GM23338 (cell line): ENCODE data around the gene ROCK2. TPM values are rescaled to one million over a fixed set of nuclear protein-coding genes. Genes with fewer than 3 reads are reported as not detected.

Source experiments
- ATAC-seq: fragments of 200-7000 bp; cut with Tn5 transposase; 3 replicates; pipeline ENCODE4 v1.9.1; 2020
- DNase-seq: peaks from one replicate; pipeline ENCODE4 v3.0.0-alpha.2; 2015; ENCODE audit warnings: low spot score
- H2AFZ ChIP-seq: fragments of 200-600 bp; sonication (generic); 2 replicates; pipeline ENCODE4 v1.8.0; 2016; ENCODE audit warnings: antibody characterized with exemption, mild to moderate bottlenecking, moderate library complexity
- H3F3A ChIP-seq: fragments of 200-600 bp; sonication (generic); replicated peaks from 2 replicates; pipeline ENCODE4 v1.8.0; 2017; ENCODE audit warnings: antibody characterized with exemption, mixed run types, low read depth
- H3K27ac ChIP-seq: fragments of 200-600 bp; sonication (generic); 2 replicates; pipeline ENCODE4 v1.6.1; 2016; ENCODE audit warnings: low read depth
- H3K27me3 ChIP-seq: fragments of 200-600 bp; sonication (generic); 2 replicates; pipeline ENCODE4 v1.8.0; 2016; ENCODE audit warnings: mild to moderate bottlenecking, mixed run types, moderate library complexity; ENCODE audit not compliant: insufficient read depth
- H3K36me3 ChIP-seq: fragments of 200-600 bp; sonication (generic); 2 replicates; pipeline ENCODE4 v1.8.0; 2016; ENCODE audit warnings: mild to moderate bottlenecking; ENCODE audit not compliant: insufficient read depth
- H3K4me1 ChIP-seq: fragments of 200-600 bp; sonication (generic); 2 replicates; pipeline ENCODE4 v1.8.0; 2016; ENCODE audit warnings: mild to moderate bottlenecking, moderate library complexity; ENCODE audit not compliant: insufficient read depth
- H3K4me2 ChIP-seq: fragments of 200-600 bp; sonication (generic); 2 replicates; pipeline ENCODE4 v1.7.1; 2017; ENCODE audit warnings: mixed run types
- H3K4me3 ChIP-seq: fragments of 200-600 bp; sonication (generic); 2 replicates; pipeline ENCODE4 v1.6.1; 2016; ENCODE audit warnings: mixed run types
- H3K79me2 ChIP-seq: fragments of 200-600 bp; sonication (generic); replicated peaks from 2 replicates; pipeline ENCODE4 v1.8.0; 2017; ENCODE audit warnings: mild to moderate bottlenecking; ENCODE audit not compliant: insufficient read depth
- H3K9me2 ChIP-seq: fragments of 200-600 bp; sonication (generic); 2 replicates; pipeline ENCODE4 v1.8.0; 2017; ENCODE audit not compliant: insufficient read depth
- H4K20me1 ChIP-seq: fragments of 200-600 bp; sonication (generic); replicated peaks from 2 replicates; pipeline ENCODE4 v1.8.0; 2017; ENCODE audit warnings: mild to moderate bottlenecking; ENCODE audit not compliant: insufficient read depth
- H3K27ac Mint-ChIP-seq: 2 replicates; pipeline ENCODE4 v1.8.0; 2020; ENCODE audit warnings: inconsistent platforms, mild to moderate bottlenecking, moderate library complexity, mixed read lengths
- H3K27me3 Mint-ChIP-seq: 3 replicates; pipeline ENCODE4 v1.8.0; 2022; ENCODE audit warnings: low read depth, mild to moderate bottlenecking, moderate library complexity, mixed read lengths, inconsistent platforms; ENCODE audit not compliant: insufficient read depth, poor library complexity
- H3K36me3 Mint-ChIP-seq: 3 replicates; pipeline ENCODE4 v1.8.0; 2021; ENCODE audit warnings: low read depth, mild to moderate bottlenecking, inconsistent platforms, moderate library complexity, mixed read lengths
- H3K4me1 Mint-ChIP-seq: 3 replicates; pipeline ENCODE4 v1.8.0; 2020; ENCODE audit warnings: mild to moderate bottlenecking, inconsistent platforms, mixed read lengths
- H3K4me3 Mint-ChIP-seq: 3 replicates; pipeline ENCODE4 v1.8.0; 2021; ENCODE audit warnings: moderate library complexity, mild to moderate bottlenecking, inconsistent platforms, mixed read lengths
- H3K9me3 Mint-ChIP-seq: 3 replicates; pipeline ENCODE4 v1.8.0; 2020; ENCODE audit warnings: moderate library complexity, mild to moderate bottlenecking, inconsistent platforms, mixed read lengths
- CREB1 ChIP-seq: fragments of 250-450 bp; sonication (Bioruptor Pico); IDR thresholded peaks from 2 replicates; pipeline ENCODE4 v1.5.0; 2020; ENCODE audit warnings: low read depth, mild to moderate bottlenecking, moderate library complexity
- EZH2 ChIP-seq: fragments of 200-600 bp; sonication (generic); IDR thresholded peaks from one replicate; pipeline ENCODE4 v1.8.0; 2017; ENCODE audit warnings: antibody characterized with exemption, mild to moderate bottlenecking, low read depth; ENCODE audit not compliant: unreplicated experiment
- EZH2phosphoT487 ChIP-seq: fragments of 200-600 bp; sonication (generic); IDR thresholded peaks from one replicate; pipeline ENCODE4 v1.8.1; 2018; ENCODE audit warnings: antibody characterized with exemption; ENCODE audit not compliant: unreplicated experiment
- JUNB ChIP-seq: IDR thresholded peaks from one replicate; pipeline ENCODE4 v1.6.1; 2016; ENCODE audit warnings: antibody characterized with exemption; ENCODE audit not compliant: unreplicated experiment
- NANOG ChIP-seq: IDR thresholded peaks from 2 replicates; pipeline ENCODE4 v1.6.1; 2016; ENCODE audit warnings: antibody characterized with exemption, borderline replicate concordance
- POLR2AphosphoS5 ChIP-seq: IDR thresholded peaks from 2 replicates; pipeline ENCODE4 v1.6.1; 2016; ENCODE audit warnings: antibody characterized with exemption, low read depth
- STAT1 ChIP-seq: IDR thresholded peaks from one replicate; pipeline ENCODE4 v1.6.1; 2016; ENCODE audit warnings: antibody characterized with exemption; ENCODE audit not compliant: unreplicated experiment
- ZNF331 ChIP-seq: fragments of 250-450 bp; sonication (Bioruptor Pico); IDR thresholded peaks from 2 replicates; pipeline ENCODE4 v1.5.0; 2020; ENCODE audit warnings: low read depth, mild to moderate bottlenecking, moderate library complexity
- polyA plus RNA-seq: library from polyadenylated mRNA; unstranded; fragments of >200 nt; fragmentation: Nextera tagmentation; extraction: Ambion mirVana; gene quantifications from 2 replicates; pipeline ENCODE4 v1.2.1, GENCODE V29; 2016
- total RNA-seq: library from RNA; depleted of rRNA; stranded (reverse); fragments of >200 nt; shearing (Covaris generic); gene quantifications from 2 replicates; pipeline ENCODE4 v1.2.3, GENCODE V29; 2014
- TF ChIP-seq, protein P1 (sequence below): IDR thresholded peaks from 2 replicates; pipeline ENCODE4 v1.6.1; 2016; ENCODE audit warnings: antibody characterized with exemption
- TF ChIP-seq, protein P2 (sequence below): fragments of 250-450 bp; sonication (Bioruptor Pico); IDR thresholded peaks from 2 replicates; pipeline ENCODE4 v1.5.0; 2020; ENCODE audit warnings: mild to moderate bottlenecking, moderate library complexity
- TF ChIP-seq, protein P3 (sequence below), 2 experiments: fragments of 200-600 bp in 1 of 2; sonication (generic) in 1 of 2; conservative IDR thresholded peaks; 2 replicates each; pipeline versions ENCODE4 v1.5.1 to v1.6.1; 2016 to 2017; ENCODE audit warnings: antibody characterized with exemption in 2 of 2, low read depth in 2 of 2, mild to moderate bottlenecking in 2 of 2, moderate library complexity in 1 of 2

Gene ROCK2
- total and polyA plus RNA-seq, 2 experiments from 2014 or later: 16.4 to 28.0 TPM

DNA sequence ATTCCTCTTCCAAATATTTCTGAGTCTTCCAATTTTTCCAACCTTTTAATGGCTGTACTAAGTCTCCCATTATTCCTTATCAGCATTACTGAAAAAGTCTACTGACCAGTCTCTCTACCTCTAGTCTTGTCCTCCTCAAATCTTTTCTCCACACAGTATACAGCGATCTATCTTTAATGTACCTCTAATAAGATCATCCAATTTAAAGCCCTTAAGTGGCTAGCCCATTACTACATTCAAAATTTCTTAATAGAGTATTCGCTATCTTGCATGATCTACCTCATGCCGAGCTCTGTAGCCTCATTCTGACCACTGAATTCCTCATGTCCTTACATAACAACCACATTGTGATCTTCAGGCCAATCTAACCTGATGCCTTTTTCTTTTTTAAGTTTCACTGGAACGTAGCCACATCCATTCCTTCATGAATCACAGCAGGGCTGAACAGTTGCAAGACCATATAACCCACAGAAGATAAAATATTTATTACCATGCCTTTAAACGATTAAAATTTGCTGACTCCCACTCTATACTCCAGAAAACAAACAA, 131.3 kb downstream of the ROCK2 start:
- Histone ChIP-seq H3K27me3 (no peaks in the 10 kb centered on the region), H2AFZ (no peak overlapping the region), H3K9me2 (no peaks in the 10 kb centered on the region), H4K20me1 (no peaks in the 10 kb centered on the region), H3K36me3 (peaks cover 13% of the 10 kb centered on the region), H3K79me2 (no peaks in the 10 kb centered on the region), H3K4me2 (no peak overlapping the region), H3K4me1 (no peaks in the 10 kb centered on the region), H3F3A (no peaks in the 10 kb centered on the region), H3K27ac (no peak overlapping the region), H3K4me3 (no peak overlapping the region)
- DNase-seq: no peak
- Mint-ChIP-seq H3K9me3 (no peaks in the 10 kb centered on the region), H3K4me1 (no peaks in the 10 kb centered on the region), H3K36me3 (peaks cover 35% of the 10 kb centered on the region), H3K27me3 (peaks cover 7% of the 10 kb centered on the region), H3K4me3 (no peak overlapping the region), H3K27ac (no peak overlapping the region)
- TF ChIP-seq JUNB: no peak
- TF ChIP-seq, protein P1, sequence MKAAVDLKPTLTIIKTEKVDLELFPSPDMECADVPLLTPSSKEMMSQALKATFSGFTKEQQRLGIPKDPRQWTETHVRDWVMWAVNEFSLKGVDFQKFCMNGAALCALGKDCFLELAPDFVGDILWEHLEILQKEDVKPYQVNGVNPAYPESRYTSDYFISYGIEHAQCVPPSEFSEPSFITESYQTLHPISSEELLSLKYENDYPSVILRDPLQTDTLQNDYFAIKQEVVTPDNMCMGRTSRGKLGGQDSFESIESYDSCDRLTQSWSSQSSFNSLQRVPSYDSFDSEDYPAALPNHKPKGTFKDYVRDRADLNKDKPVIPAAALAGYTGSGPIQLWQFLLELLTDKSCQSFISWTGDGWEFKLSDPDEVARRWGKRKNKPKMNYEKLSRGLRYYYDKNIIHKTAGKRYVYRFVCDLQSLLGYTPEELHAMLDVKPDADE: no peak
- no peak for TF ChIP-seq POLR2AphosphoS5
- TF ChIP-seq EZH2phosphoT487: no peak
- TF ChIP-seq NANOG: no peak
- no peak for TF ChIP-seq STAT1
- no peak for TF ChIP-seq CREB1
- no peak for ATAC-seq

GRCh38 chr2:11212645-11213044, 131.8 kb downstream of the ROCK2 start:
- Mint-ChIP-seq H3K27me3 (peaks cover 7% of the 10 kb centered on the region), H3K9me3 (no peaks in the 10 kb centered on the region), H3K4me1 (no peaks in the 10 kb centered on the region), H3K27ac (no peak overlapping the region), H3K4me3 (no peak overlapping the region), H3K36me3 (peaks cover 32% of the 10 kb centered on the region)
- Histone ChIP-seq H3F3A (no peaks in the 10 kb centered on the region), H3K4me2 (no peak overlapping the region), H3K79me2 (no peaks in the 10 kb centered on the region), H3K27ac (no peak overlapping the region), H3K9me2 (no peaks in the 10 kb centered on the region), H4K20me1 (no peaks in the 10 kb centered on the region), H3K27me3 (no peaks in the 10 kb centered on the region), H3K36me3 (peaks cover 13% of the 10 kb centered on the region), H3K4me3 (no peak overlapping the region), H2AFZ (no peak overlapping the region), H3K4me1 (no peaks in the 10 kb centered on the region)
- ATAC-seq (no peak), DNase-seq (no peak)
- TF ChIP-seq POLR2AphosphoS5: no peak
- TF ChIP-seq ZNF331 (CRISPR knock-in tag): no peak
- TF ChIP-seq NANOG: no peak
- TF ChIP-seq EZH2: no peak
- TF ChIP-seq, protein P2, sequence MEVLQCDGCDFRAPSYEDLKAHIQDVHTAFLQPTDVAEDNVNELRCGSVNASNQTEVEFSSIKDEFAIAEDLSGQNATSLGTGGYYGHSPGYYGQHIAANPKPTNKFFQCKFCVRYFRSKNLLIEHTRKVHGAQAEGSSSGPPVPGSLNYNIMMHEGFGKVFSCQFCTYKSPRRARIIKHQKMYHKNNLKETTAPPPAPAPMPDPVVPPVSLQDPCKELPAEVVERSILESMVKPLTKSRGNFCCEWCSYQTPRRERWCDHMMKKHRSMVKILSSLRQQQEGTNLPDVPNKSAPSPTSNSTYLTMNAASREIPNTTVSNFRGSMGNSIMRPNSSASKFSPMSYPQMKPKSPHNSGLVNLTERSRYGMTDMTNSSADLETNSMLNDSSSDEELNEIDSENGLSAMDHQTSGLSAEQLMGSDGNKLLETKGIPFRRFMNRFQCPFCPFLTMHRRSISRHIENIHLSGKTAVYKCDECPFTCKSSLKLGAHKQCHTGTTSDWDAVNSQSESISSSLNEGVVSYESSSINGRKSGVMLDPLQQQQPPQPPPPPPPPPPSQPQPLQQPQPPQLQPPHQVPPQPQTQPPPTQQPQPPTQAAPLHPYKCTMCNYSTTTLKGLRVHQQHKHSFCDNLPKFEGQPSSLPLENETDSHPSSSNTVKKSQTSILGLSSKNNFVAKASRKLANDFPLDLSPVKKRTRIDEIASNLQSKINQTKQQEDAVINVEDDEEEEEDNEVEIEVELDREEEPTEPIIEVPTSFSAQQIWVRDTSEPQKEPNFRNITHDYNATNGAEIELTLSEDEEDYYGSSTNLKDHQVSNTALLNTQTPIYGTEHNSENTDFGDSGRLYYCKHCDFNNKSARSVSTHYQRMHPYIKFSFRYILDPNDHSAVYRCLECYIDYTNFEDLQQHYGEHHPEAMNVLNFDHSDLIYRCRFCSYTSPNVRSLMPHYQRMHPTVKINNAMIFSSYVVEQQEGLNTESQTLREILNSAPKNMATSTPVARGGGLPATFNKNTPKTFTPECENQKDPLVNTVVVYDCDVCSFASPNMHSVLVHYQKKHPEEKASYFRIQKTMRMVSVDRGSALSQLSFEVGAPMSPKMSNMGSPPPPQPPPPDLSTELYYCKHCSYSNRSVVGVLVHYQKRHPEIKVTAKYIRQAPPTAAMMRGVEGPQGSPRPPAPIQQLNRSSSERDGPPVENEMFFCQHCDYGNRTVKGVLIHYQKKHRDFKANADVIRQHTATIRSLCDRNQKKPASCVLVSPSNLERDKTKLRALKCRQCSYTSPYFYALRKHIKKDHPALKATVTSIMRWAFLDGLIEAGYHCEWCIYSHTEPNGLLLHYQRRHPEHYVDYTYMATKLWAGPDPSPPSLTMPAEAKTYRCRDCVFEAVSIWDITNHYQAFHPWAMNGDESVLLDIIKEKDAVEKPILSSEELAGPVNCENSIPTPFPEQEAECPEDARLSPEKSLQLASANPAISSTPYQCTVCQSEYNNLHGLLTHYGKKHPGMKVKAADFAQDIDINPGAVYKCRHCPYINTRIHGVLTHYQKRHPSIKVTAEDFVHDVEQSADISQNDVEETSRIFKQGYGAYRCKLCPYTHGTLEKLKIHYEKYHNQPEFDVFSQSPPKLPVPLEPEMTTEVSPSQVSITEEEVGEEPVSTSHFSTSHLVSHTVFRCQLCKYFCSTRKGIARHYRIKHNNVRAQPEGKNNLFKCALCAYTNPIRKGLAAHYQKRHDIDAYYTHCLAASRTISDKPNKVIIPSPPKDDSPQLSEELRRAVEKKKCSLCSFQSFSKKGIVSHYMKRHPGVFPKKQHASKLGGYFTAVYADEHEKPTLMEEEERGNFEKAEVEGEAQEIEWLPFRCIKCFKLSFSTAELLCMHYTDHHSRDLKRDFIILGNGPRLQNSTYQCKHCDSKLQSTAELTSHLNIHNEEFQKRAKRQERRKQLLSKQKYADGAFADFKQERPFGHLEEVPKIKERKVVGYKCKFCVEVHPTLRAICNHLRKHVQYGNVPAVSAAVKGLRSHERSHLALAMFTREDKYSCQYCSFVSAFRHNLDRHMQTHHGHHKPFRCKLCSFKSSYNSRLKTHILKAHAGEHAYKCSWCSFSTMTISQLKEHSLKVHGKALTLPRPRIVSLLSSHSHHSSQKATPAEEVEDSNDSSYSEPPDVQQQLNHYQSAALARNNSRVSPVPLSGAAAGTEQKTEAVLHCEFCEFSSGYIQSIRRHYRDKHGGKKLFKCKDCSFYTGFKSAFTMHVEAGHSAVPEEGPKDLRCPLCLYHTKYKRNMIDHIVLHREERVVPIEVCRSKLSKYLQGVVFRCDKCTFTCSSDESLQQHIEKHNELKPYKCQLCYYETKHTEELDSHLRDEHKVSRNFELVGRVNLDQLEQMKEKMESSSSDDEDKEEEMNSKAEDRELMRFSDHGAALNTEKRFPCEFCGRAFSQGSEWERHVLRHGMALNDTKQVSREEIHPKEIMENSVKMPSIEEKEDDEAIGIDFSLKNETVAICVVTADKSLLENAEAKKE (CRISPR knock-in tag): no peak
- no peak for TF ChIP-seq JUNB
- TF ChIP-seq, protein P3, sequence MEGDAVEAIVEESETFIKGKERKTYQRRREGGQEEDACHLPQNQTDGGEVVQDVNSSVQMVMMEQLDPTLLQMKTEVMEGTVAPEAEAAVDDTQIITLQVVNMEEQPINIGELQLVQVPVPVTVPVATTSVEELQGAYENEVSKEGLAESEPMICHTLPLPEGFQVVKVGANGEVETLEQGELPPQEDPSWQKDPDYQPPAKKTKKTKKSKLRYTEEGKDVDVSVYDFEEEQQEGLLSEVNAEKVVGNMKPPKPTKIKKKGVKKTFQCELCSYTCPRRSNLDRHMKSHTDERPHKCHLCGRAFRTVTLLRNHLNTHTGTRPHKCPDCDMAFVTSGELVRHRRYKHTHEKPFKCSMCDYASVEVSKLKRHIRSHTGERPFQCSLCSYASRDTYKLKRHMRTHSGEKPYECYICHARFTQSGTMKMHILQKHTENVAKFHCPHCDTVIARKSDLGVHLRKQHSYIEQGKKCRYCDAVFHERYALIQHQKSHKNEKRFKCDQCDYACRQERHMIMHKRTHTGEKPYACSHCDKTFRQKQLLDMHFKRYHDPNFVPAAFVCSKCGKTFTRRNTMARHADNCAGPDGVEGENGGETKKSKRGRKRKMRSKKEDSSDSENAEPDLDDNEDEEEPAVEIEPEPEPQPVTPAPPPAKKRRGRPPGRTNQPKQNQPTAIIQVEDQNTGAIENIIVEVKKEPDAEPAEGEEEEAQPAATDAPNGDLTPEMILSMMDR (conservative IDR thresholded peaks at IDR 0.05; ENCODE audit: low read depth in 2 of 2): no peak
